Body of pancreas (tissue), 4 donors: ENCODE data around the gene GPR156.

Experiments
- CTCF ChIP-seq, 7 experiments: fragments of 450-650 bp in 4 of 7; fragments of 200-600 bp in 3 of 7; sonication (generic) in 3 of 7; IDR thresholded peaks; one replicate each; pipeline ENCODE4 v1.5.1; 2016 to 2019; ENCODE audit warnings: antibody characterized with exemption in 7 of 7
- POLR2A ChIP-seq, 3 donors: fragments of 450-650 bp; IDR thresholded peaks; one replicate each; pipeline ENCODE4 v1.6.1; 2016; ENCODE audit warnings: antibody characterized with exemption in 3 of 3, mild to moderate bottlenecking in 2 of 3

GRCh38 chr3:120153294-120153693, 131.7 kb downstream of the GPR156 start:
- no peak for TF ChIP-seq CTCF (IDR thresholded peaks at IDR 0.05)
- no peak for TF ChIP-seq POLR2A (IDR thresholded peaks at IDR 0.05)
